ENCODE data around the gene CA5A.

GRCh38 chr16:87845213-87845612 lies 91.1 kb downstream of the CA5A start:
- TF ChIP-seq POLR2A (IDR thresholded peaks at IDR 0.05; ENCODE audit: low read depth) (no peak), CTCF (IDR thresholded peaks at IDR 0.05) (no peak)

Data from esophagus muscularis mucosa (tissue), 3 donors.